ENCODE data around the gene GLRX5.

GLRX5 gene

GRCh38 chr14:95515596-95516552 lies 19.0 kb upstream of the GLRX5 start:
- peak; percentile 81 to 86 for DNase-seq (ENCODE audit: low read depth in 2 of 2)

- peak in 1 of 2 donors; percentile 45 for DNase-seq (ENCODE audit: low read depth in 2 of 2)
Observed at GRCh38 chr14:95516554-95517181, 18.2 kb upstream of the GLRX5 start, which contains the start of gene SYNE3. TSS of gene SYNE3 (minus strand) at chr14:95516650. CDS start at chr14:95475821, 40,829 bp downstream.

DNA sequence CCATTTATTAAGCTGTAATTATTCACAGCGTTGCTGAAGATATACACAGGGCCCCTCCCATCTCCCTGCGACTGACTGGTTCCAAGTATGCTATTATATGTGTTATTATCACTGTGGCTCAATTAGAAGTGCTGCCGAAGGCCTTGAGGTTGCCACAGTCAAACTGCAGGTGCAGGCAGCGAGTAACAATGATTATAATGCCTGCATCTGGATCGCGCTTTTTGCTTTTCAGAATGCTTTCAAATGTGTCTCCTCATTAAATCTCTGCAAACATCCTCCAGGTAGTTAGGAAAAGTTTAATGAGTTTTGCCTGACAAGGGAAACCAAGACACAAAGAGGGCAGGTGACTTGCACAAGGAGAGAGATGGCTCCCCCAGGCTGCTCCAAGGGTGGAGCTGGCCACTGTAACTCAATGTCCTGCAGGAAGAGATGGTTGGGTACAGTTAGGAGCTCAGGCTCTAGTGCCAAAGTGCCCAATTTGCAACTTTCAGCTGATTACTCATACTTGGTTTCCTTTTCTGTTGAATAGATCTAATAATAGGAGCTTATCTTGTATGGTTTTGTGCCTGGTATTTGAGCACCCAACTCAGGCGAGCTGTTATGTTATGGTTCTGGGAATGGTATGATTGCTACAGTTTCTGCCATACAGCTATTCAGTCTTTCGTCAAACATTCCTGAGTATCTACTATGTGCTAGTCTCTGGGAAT lies 16.7 kb upstream of the GLRX5 start:
- DNase-seq (ENCODE audit: low read depth in 2 of 2) = no peak

DNA sequence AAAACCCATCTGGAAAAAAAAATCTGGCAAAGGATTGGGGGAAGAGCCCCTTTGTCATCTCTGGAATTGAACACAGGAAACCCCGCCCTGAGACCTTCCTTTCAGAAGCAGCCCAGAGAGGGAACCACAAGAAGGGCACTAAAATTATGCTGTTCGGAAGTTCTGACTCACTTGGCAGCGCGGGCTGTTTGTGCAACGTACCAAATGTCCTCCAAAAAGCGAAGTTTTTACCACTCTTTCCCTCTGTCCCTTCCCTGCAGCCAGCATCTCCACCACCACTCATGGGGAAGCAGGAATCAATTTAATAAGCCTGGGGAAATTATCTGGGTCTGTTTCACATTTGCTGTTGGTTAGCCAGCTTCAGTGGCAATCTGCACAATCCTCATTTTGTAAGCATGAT lies 15.2 kb upstream of the GLRX5 start:
- peak in 1 of 2 donors; percentile 50 for DNase-seq (ENCODE audit: low read depth in 2 of 2)

DNA sequence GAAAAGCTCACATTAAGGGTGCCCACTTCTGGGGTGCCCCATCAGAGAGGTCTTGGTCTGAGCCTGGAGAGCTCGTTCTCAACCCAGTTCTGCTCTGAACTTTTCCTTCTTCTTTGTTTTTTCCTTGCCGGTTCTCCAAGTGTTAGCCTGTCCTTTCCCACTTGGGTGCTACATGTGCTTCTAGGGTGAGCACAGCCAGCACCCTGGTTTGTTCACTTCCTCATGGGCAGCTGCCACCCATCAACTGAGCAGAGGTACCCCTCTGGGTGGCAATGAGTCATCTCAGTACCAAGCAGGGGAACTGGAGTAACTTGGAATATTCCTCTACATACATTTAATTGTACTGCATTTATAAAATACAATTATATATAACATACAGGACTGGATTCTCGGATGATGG lies 14.5 kb upstream of the GLRX5 start:
- DNase-seq (ENCODE audit: low read depth in 2 of 2) = no peak

GRCh38 chr14:95521001-95521400 lies 13.8 kb upstream of the GLRX5 start:
- DNase-seq (ENCODE audit: low read depth in 2 of 2) = no peak

- no peak for DNase-seq (ENCODE audit: low read depth in 2 of 2)
Observed at GRCh38 chr14:95522116-95522515, 12.7 kb upstream of the GLRX5 start.

DNA sequence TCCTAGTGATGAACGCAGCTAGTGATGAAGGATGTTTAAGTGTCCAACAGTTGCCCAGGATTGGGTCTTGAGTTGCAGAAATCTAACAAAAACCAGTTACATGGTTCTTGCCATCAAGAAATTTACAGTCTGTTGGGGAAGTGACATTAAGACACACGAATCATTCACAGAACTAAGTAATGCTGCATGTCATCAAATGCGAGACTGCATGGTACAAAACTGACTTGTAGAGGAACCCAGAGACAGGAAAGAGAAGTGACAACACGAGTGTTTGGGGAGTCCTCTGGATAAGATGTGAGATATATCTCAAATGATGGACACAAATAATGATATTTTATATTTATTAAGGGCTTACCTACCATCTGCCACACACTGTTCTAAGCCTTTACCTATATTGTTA lies 12.3 kb upstream of the GLRX5 start:
- no peak for DNase-seq (ENCODE audit: low read depth in 2 of 2)

- DNase-seq (ENCODE audit: low read depth in 2 of 2) = no peak
Observed at GRCh38 chr14:95523051-95523814, 11.6 kb upstream of the GLRX5 start.

DNA sequence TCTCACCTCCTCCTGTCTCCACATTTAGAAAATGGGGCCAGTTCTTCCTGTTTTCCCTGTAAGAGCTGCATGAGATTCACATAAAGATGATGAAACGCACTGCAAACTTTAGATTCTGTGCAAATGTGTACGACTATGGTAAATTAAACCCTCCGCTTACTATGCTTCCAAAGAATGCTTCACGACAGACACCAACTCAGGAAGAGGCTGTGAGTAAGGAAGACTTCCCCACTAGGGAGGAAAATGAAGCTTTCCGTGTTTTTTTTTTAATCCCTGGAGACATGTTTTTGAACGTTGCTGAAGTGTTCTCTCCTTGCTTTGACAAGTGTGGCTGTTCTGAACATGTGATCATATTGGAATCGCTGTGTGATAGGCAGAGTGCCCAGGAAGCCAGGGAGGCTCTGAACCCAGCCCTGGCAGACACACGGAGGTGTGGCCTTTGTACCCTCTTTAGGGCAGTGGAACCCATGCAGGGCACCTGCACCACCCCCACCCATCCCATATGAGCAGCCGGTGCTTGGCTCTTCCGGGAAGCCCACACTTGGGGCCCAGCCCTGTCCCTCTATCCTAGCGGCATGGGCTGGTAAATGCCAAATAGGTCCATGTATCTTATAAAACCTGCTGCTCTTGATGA lies 10.9 kb upstream of the GLRX5 start:
- DNase-seq (ENCODE audit: low read depth in 2 of 2) = no peak

DNA sequence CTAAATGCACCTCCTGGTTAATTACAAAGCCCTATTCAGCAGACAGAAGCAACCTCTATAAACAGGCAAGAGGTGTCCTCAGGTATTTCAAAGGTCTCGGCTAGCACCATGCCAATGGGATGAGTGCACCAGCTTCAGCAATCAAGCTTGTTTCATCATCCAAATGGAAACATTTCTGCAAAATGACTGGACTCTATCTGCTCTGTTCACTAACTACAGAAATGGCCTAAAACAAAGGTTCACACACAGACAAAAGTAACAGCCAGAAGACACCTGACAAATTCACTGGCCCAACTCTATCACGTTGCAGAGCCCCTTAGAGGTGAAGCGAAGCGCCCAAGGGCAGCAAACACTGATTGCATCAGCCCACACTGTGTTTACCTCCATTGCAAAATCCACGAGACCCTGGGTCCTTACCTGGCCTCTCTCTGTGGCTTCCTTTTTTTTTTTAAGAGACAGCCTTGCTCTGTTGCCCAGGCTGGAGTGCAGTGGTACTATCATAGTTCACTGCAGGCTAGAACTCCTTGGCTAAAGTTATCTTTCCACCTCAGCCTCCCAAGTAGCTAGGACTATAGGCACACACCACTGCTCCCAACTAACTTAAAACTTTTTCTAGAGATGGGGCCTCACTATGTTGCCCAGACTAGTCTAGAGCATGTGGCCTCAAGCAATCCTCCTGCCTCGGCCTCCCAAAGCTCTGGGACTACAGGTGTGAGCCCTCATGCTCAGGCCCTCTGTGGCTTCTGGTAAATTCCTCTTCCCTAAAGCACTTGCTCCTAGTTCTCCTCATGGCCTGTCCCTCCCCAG lies 9.9 kb upstream of the GLRX5 start:
- no peak for DNase-seq (ENCODE audit: low read depth in 2 of 2)

DNA sequence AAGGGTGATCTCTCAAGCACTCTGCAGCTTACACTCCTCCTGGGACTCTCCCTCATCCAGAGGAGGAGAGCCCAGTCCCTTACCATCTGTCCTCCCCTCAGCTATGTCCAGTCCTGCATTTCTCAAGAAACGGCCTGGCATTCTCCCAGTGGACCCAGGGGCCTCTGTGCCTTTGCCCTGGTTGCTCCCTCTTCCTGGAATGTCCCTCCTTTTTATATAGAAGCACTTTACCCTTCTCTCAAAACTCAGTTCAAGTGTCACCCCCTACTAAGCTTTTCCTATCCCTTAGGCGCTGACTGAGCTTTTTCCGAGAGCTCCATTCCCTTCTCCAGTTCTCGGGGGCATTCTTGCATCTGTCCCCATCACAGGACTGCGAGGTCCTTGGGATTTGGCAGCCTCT lies 8.9 kb upstream of the GLRX5 start:
- DNase-seq (ENCODE audit: low read depth in 2 of 2) = no peak

DNA sequence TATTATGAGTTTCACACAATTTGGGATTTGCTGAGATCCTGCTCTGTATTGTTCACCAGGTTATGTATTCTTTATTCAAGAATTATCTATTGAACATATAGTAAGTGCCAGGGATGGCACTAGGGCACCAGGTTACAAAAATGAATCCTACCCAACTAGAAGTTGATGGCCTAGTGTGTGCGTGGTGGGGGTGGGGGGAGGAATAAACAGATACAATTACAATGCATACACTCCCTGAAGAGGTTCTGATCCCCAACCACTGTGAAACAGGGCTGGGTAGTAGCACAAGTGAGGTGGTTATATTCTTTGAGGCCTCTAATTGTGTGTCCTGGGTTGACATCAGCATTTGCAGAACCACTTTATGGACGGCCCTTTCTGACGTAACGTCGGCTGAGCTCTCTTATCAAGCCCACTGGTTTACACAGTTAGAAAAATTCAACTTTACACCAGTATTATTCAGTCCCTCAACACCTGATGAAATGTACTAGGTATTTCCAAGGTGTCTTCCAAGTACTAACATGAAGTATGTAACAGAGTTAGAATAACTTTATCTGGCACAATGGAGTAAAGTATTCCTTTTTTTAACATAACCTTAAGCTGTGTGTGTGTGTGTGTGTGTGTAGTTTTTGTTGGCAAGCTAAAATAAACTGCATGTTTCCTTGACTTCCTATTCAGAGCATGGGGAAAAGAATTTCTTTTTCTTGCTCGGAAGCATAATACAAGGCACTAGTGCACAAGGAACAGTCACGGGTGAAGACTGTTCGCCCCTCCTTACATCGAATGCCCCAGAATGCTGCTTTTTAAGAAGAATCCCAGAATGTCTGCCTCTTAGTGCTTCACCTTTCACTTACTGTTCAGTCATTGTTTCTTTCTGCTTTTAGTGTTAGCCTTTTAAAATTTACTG lies 8.1 kb upstream of the GLRX5 start:
- DNase-seq (ENCODE audit: low read depth in 2 of 2) = no peak

DNA sequence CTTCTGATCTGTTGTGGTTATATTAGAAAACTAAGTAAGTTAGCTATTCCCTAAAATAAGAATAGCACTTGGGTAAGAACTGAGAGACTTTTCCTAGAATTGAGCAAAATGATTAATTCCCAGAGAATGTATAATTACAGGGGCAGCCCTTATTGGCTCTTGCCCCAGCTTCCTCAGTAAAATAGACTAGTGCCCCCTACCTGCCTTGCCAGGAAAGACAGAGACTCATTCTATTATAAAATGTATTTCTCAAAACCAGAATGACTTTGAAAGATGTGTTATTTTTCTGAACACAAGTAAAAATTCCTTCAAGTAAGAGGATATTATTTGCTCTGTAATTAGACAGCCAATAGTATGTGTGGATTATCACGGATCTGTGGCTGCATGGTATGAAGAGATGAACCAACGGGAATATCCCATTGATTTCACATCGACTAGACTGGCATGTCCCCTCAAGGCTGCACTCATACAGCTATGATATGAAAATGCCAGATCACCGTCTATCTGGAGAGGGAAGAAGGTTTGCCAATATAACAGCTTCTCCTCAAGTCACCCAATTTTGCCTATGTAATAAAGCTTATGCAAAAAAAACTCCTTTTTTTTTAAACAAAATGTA lies 7.4 kb upstream of the GLRX5 start:
- no peak for DNase-seq (ENCODE audit: low read depth in 2 of 2)

GRCh38 chr14:95529216-95529615 lies 5.6 kb upstream of the GLRX5 start:
- DNase-seq (ENCODE audit: low read depth in 2 of 2) = no peak

GRCh38 chr14:95530473-95531276 lies 4.2 kb upstream of the GLRX5 start:
- no peak for DNase-seq (ENCODE audit: low read depth in 2 of 2)

DNA sequence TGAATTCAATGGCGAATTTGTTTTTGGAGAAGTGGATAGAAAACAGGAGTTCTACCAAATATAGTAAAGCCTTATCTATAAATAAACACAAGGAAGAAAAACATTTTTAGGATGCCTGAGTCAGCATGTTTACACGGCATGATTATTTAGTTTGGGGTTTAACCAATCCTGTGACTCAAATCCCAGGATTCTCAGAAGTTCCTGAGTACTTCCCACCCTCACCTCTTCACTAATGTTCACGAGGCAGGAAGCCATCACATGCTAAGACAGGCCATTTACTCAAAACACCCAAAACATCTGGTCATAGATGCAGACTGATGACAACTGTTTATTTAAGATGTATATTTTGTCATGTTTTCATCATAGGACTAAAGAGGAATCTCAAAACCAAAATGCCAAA lies 3.4 kb upstream of the GLRX5 start:
- DNase-seq (ENCODE audit: low read depth in 2 of 2) = no peak

DNA sequence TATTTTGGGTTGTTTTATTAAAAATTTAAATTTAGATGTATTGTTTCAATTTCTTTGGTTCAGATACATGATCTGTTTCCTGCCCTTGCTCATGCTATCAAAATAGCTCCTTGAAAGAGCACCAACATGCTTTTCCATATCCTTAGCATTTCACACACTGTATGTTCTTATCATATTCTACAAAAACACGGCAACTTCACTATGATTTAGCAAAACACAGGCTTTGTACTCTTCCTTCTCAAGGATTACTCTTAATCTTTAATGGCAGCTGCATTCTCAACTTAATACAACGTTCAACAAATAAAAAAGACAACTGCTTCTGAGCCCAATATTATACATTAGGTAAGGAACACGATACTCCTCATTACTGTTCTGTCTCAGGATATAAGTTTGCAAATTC lies 2.9 kb upstream of the GLRX5 start:
- no peak for DNase-seq (ENCODE audit: low read depth in 2 of 2)

All from stimulated activated CD8-positive, alpha-beta memory T cell treated with anti-CD3 and anti-CD28 coated beads, Interleukin-2, amount 100 ng/mL, for 48 hours (primary cell).